ENCODE data around the gene MFRP.

The MFRP gene

DNA sequence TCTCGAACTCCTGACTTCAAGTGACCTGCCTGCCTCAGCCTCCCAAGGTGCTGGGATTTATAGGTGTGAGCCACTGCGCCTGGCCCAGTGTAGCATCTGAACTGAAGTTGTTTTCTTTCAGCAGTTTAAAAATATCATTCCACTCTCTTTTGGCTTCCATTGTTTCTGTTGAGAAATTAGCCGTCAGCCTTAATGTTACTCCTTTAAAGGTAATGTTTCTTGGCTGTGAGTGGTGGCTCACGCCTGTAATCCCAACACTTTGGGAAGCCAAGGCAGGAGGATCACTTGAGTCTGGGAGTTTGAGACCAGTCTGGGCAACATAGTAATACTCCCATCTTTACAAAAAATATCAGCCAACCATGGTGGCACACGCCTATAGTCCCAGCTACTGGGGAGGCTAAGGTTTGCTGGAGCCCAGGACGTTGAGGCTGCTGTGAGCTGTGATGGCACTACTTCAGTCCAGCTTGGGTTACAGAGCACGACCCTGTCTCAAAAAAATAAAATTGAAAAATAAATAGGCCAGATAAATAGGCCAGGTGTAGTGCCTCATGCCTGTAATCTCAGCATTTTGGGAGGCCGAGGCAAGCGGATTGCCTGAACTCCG, 55.5 kb downstream of the MFRP start:
- Histone ChIP-seq H3K79me2 (ENCODE audit: insufficient read depth, low read length) (no peaks in the 10 kb centered on the region), H4K20me1 (ENCODE audit: low read depth, low read length) (no peaks in the 10 kb centered on the region), H3K9me3 (ENCODE audit: insufficient read depth, low read length) (no peaks in the 10 kb centered on the region), H3K27me3 (ENCODE audit: low read length) (no peaks in the 10 kb centered on the region), H3K4me2 (ENCODE audit: low read depth, low read length, poor library complexity, severe bottlenecking) (no peak overlapping the region), H3F3A (ENCODE audit: insufficient read depth) (no peaks in the 10 kb centered on the region), H3K4me3 (ENCODE audit: insufficient read depth, low read length, poor library complexity, severe bottlenecking) (no peak overlapping the region), H3K27ac (ENCODE audit: low read depth, low read length) (no peak overlapping the region), H3K9ac (ENCODE audit: low read length) (no peak overlapping the region), H3K36me3 (ENCODE audit: low read length) (peaks cover 21% of the 10 kb centered on the region), H3K9me2 (replicated peaks; ENCODE audit: insufficient read depth, low read length) (no peaks in the 10 kb centered on the region), H2AFZ (ENCODE audit: low read depth, low read length, severe bottlenecking) (no peak overlapping the region)
- TF ChIP-seq, protein P1, sequence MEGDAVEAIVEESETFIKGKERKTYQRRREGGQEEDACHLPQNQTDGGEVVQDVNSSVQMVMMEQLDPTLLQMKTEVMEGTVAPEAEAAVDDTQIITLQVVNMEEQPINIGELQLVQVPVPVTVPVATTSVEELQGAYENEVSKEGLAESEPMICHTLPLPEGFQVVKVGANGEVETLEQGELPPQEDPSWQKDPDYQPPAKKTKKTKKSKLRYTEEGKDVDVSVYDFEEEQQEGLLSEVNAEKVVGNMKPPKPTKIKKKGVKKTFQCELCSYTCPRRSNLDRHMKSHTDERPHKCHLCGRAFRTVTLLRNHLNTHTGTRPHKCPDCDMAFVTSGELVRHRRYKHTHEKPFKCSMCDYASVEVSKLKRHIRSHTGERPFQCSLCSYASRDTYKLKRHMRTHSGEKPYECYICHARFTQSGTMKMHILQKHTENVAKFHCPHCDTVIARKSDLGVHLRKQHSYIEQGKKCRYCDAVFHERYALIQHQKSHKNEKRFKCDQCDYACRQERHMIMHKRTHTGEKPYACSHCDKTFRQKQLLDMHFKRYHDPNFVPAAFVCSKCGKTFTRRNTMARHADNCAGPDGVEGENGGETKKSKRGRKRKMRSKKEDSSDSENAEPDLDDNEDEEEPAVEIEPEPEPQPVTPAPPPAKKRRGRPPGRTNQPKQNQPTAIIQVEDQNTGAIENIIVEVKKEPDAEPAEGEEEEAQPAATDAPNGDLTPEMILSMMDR (IDR thresholded peaks at IDR 0.05; ENCODE audit: insufficient read depth, low read length, poor library complexity, severe bottlenecking) = no peak
- no peak for TF ChIP-seq EZH2phosphoT487 (conservative IDR thresholded peaks at IDR 0.05; ENCODE audit: low read length)
